Tibial artery (tissue), 4 donors: ENCODE measurements around the gene SEPHS1.

Source experiments
- DNase-seq, 2 donors: peaks; one replicate each; pipeline ENCODE4 v3.0.0-alpha.2; 2019
- H3K27ac ChIP-seq, 2 donors: fragments of 200-600 bp; sonication (generic) in 1 of 2; 1 replicate in 1 of 2; 2 replicates in 1 of 2; pipeline ENCODE4 v1.5.1; 2018 to 2019; ENCODE audit warnings: mild to moderate bottlenecking in 1 of 2
- H3K27me3 ChIP-seq, 2 donors: fragments of 200-600 bp; sonication (generic) in 1 of 2; one replicate each; pipeline versions ENCODE4 v1.5.1 to v1.6.0; 2016 to 2019
- H3K36me3 ChIP-seq, 3 donors: fragments of 200-600 bp; sonication (generic) in 2 of 3; one replicate each; pipeline ENCODE4 v1.5.1; 2016 to 2019; ENCODE audit warnings: mild to moderate bottlenecking in 2 of 3
- H3K4me1 ChIP-seq, 4 donors: fragments of 200-600 bp; sonication (generic) in 2 of 4; 1 replicate in 3 of 4; 2 replicates in 1 of 4; pipeline ENCODE4 v1.5.1; 2016 to 2019
- H3K4me3 ChIP-seq, 2 donors: fragments of 200-600 bp; sonication (generic) in 1 of 2; 1 replicate in 1 of 2; 2 replicates in 1 of 2; pipeline ENCODE4 v1.5.1; 2018 to 2019; ENCODE audit warnings: mild to moderate bottlenecking in 2 of 2
- H3K9me3 ChIP-seq, 3 donors: fragments of 200-600 bp; sonication (generic) in 1 of 3; one replicate each; pipeline ENCODE4 v1.5.1; 2016 to 2019
- CTCF ChIP-seq, 2 experiments: fragments of 200-600 bp in 1 of 2; fragments of 450-650 bp in 1 of 2; IDR thresholded peaks; one replicate each; pipeline ENCODE4 v1.5.1; 2017 to 2019; ENCODE audit warnings: antibody characterized with exemption in 2 of 2, mild to moderate bottlenecking in 1 of 2, moderate library complexity in 1 of 2
- intact Hi-C: fragments of 100-400 bp; cut with DNase I; formaldehyde crosslinking; loops from one replicate; pipeline ENCODE4 v1.15.0; 2023; ENCODE audit warnings: low total_unique reads

The SEPHS1 gene

DNA sequence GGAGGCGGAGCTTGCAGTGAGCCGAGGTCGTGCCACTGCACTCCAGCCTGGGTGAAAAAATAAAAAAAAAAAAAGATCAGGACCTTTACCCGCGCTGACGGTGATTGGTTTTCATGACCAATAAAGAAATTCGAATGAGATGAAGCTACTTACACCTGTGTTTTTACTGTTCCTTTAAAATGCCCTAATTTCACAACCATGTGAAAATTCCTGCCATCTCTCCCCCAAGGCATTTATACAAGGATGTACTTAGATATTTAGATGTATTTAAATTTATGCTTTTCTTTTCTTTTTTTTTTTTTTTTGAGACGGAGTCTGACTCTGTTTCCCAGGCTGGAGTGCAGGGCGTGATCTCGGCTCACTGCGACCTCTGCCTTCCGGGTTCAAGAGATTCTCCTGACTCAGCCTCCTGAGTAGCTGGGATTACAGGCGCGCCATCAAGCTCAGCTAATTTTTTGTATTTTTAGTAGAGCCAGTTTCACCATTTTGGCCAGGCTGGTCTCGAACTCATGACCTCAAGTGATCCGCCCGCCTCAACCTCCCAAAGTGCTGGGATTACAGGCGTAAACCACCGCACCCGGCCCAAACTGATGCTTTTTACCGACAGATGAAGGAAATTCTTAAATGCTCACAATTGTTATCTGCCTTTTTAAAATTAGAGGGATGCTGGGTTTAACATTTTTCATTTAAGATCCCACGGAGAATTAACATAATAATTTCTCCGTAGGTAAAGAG lies 45.1 kb downstream of the SEPHS1 start:
- DNase-seq, result no peak
- H3K27ac ChIP-seq, result peak overlapping the region; percentile 90 to 99
- peaks cover 0 to 30% (median 14%) of the 10 kb centered on the region in 4 donors for H3K4me1 ChIP-seq
- peak overlapping the region; percentile 56 to 66 for H3K4me3 ChIP-seq
- H3K27me3 ChIP-seq, result no peaks in the 10 kb centered on the region
- no peak for TF ChIP-seq CTCF (IDR thresholded peaks at IDR 0.05)
- no peaks in the 10 kb centered on the region for H3K36me3 ChIP-seq
- no peaks in the 10 kb centered on the region for H3K9me3 ChIP-seq
- intact Hi-C loops, result loop anchor here (5.0 kb wide), 1 partner anchor 141 kb away; the partner anchor contains the start of gene MCM10

DNA sequence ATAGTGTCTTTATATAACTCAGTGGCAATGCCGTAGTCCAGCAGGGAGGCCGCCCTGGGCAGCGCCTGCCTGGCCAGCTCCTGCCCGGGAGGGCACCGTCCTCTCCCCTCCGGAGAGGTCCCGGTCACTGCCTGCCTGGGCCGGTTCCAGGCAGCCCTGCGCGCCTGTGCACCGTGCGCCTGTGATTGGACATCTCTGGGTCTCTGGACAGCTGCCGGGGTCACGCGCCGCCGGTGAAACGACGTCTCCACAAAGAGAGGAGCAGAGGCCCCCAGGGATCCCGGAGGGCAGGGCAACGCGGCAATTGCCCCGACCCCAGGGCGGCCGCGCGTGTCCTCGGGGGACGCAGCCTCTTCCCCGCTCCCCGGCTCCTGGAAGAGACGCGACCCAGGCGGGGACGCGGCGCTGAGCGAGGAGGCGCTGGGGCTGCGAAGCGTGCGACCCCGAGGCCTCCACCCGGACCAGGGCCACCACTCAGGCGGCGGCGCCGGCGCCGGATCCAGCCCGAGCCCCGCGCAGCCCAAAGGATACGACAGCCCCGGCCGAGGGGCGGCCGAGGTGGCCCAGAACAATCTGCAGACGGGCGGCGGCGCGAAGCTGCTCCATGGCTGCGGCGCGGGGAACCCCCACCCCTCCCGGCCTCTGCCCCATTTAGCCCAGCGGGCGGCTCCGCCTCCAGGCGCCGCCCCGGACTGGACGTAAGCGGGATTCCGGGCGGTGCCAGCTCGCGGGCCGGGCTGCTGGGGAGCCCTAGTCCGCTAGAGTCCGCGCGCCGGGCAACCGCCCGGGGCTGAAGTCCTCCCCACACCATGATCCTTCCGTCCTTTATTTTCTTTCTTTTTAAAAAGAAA lies 48.4 kb downstream of the SEPHS1 start, which contains the start of gene PHYH:
TSS of gene PHYH (minus strand) at position 628 of the 851 bp plus-strand sequence. CDS start at position 606, 22 bp downstream.
- peak within 1 kb of the TSS; percentile 93 to 98 for H3K4me3 ChIP-seq
- no peaks in the 10 kb centered on the region for H3K9me3 ChIP-seq
- H3K27ac ChIP-seq, result peak within 1 kb of the TSS; percentile 99 to 100
- peaks cover 4 to 6% (median 6%) of the 10 kb centered on the region in 3 donors for H3K36me3 ChIP-seq
- peak; percentile 94 to 97 for DNase-seq
- no peak for TF ChIP-seq CTCF (IDR thresholded peaks at IDR 0.05)
- H3K27me3 ChIP-seq, result no peaks in the 10 kb centered on the region
- intact Hi-C loops, result loop anchor here (5.0 kb wide), 1 partner anchor 137 kb away; the partner anchor contains the start of gene MCM10
- H3K4me1 ChIP-seq, result peaks cover 0 to 30% (median 14%) of the 10 kb centered on the region in 4 donors

- intact Hi-C loops, result no loop called here
- no peak for DNase-seq
- Histone ChIP-seq H3K4me3 (peak overlapping the region; percentile 93 to 98), H3K27me3 (no peaks in the 10 kb centered on the region), H3K9me3 (no peaks in the 10 kb centered on the region), H3K36me3 (peaks cover 12 to 14% (median 12%) of the 10 kb centered on the region in 3 donors), H3K4me1 (peaks cover 0 to 30% (median 14%) of the 10 kb centered on the region in 4 donors), H3K27ac (peak overlapping the region; percentile 99 to 100)
- no peak for TF ChIP-seq CTCF (IDR thresholded peaks at IDR 0.05)
These were observed 49.2 kb downstream of the SEPHS1 start for GRCh38 chr10:13298748-13299436.

DNA sequence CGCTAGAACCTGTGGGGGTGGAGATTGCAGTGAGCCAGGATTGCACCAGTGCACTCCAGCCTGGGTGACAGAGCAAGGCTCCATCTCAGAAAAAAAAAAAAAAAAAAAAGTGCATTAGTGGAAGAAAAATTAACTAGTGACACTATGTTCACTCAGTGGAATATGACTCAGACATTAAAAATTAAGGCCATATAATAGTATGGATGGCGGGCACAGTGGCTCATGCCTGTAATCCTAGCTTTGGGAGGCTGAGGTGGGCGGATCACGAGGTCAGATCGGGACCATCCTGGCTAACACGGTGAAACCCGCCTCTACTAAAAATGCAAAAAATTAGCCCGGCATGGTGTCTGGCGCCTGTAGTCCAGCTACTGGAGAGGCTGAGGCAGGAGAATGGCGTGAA lies 51.6 kb downstream of the SEPHS1 start:
- DNase-seq, result no peak
- TF ChIP-seq CTCF (IDR thresholded peaks at IDR 0.05), result no peak
- Histone ChIP-seq H3K4me3 (no peak overlapping the region), H3K36me3 (peaks cover 32 to 38% (median 33%) of the 10 kb centered on the region in 3 donors), H3K9me3 (no peaks in the 10 kb centered on the region), H3K4me1 (peaks cover 0 to 23% (median 11%) of the 10 kb centered on the region in 4 donors), H3K27ac (no peak overlapping the region), H3K27me3 (no peaks in the 10 kb centered on the region)
- intact Hi-C loops, result no loop called here

GRCh38 chr10:13294784-13295183 lies 53.3 kb downstream of the SEPHS1 start:
- no peak for TF ChIP-seq CTCF (IDR thresholded peaks at IDR 0.05)
- H3K4me3 ChIP-seq, result no peak overlapping the region
- intact Hi-C loops, result no loop called here
- peaks cover 0 to 10% (median 2%) of the 10 kb centered on the region in 4 donors for H3K4me1 ChIP-seq
- no peak overlapping the region for H3K27ac ChIP-seq
- peaks cover 37 to 51% (median 43%) of the 10 kb centered on the region in 3 donors for H3K36me3 ChIP-seq
- no peak for DNase-seq
- H3K9me3 ChIP-seq, result no peaks in the 10 kb centered on the region
- no peaks in the 10 kb centered on the region for H3K27me3 ChIP-seq
